COLO668 (cell line): ENCODE results near the gene SEPTIN2.
A peak's percentile ranks its signal among the peaks of the same experiment; 100 is the strongest.
"Not testable (repeated sequence)": the region's sequence is repeated elsewhere in the genome, so short reads cannot be mapped to it uniquely, and the experiment has no call there.

Experiments
- DNase-seq: peaks from one replicate; lab custom pipeline; 2025; ENCODE audit not compliant: unreplicated experiment; lab: John Stamatoyannopoulos, UW

SEPTIN2 gene

DNA sequence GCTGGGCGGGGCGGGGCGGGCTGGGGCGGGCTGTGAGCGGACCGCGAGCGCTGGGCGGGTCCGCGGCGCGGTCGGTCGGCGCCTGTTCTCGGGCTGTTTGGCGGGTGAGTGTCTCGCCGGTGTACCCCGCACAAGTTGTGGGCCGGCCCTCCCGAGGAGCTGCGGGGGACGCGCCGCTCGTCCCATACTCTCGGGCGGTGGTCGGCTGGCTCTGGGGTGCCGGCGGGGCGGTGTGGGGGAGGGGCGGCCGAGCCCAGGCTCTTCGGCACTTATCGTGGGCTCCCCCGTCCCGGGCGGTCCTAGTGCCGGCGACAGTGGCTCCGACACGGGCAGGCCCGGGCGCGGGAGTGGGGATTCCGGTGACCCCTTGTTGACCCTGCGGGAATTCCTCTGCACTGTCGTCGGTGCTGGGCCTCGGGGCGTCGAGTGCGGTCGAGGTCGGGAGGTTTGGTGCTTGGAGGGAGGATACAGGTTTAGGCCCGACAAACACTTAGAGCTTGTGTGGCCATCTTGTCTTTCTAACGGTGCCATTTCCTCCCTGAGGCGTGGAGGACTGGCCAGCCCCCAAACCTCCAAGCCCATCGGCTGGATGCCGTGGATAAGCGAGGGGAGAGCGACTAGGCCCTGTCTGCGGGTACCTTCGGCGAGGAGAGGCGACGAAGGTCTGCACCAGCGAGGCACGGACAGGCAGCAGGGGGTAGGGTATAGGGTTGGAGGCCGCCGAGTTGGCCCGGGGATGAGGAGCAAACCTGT is at the start of gene SEPTIN2:
TSS of gene SEPTIN2 (plus strand) at position 47 of the 753 bp plus-strand sequence. CDS start 8,308 bp downstream, outside the sequence.
- peak; percentile 81 for DNase-seq

DNA sequence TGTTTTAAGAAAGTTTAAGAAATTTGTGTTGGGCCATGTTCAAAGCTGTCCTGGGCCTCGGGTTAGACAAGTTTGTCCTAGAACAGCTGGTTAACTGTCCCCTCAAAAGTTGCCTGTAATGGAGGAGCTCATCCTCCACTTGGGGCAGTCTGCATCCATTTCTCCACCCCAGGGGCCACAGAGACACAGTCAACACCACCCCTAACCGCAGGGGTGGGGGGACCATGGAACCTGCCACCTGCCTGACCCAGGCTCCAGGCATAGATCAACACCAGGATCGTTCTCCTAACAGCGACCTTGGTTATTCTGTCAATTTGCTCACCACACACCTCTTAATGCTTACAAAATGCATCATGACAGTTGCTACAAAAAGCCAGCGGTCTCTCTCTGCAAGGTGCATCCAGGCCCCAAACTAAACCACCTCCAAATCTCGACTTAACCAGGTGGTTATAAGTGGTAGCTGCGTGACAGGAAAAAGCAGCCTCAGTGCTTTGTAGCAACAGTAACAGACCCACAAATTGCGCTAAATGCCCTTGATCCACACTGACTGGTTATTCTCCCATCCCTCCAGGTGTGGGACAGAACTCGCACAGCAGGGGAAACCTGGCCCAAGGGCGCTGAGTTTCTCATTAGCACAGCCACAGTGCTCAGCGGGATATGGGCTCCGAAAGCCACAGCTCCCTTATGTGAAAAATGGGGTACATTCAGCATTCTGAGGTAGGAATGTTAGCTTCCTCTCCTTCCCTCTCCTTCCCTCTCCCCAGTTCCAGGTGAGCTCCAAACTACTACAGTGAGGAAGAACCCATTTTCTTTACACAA is 48.3 kb upstream of the SEPTIN2 start:
- peak; percentile 9 for DNase-seq

DNA sequence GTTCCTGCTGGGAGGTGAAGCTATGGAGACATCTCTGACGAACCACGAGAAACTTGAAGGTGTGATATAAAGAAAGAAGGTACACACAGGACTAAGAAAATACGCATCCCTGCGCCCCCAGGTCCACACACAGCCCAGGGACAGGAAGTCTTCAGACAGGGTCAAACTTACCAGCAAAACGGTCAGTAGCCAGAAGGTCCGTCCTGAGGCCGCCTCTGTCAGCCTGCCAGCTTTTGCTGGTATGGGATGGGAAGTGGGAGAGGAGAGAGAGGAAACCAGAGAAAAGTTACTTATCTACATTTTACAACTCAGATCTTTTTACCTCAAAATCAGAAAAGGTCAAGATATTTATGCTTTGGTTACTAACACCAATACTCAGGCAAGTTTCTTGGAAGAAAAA is 47.4 kb upstream of the SEPTIN2 start:
- DNase-seq: no peak

DNA sequence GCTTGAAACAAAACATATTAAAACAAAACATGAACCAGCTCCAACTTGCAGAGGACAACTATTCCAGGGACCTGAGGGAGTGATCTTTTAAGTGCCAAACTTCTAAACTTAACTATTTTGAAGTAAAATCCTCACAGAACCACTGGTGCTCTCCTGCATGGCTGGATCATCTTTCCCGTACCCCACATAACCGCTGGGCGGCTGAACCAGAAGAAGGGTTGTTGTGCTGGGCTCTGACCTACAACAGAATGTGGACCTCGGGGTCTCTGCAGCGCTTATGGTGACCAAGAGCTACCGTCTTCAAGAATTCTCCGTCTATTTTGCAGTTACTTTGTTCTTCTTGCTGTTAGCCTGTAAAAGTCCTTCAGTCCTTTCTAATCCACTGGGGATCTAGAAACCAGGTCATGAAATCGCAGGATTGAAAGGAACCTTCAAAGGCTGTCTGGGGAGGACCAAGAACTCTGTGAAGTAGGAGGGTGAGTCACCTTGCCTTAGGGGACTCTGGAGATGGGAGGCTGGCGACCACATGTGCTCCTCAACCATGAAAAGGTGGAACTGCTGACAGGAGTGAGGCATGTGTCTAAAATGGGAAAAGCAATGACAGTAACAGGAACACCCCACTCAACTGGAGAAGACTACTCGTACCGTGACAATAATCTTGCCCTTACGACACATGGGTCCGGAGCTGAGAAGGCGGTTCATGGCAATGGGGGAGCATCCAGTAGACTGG is 46.8 kb upstream of the SEPTIN2 start:
- no peak for DNase-seq

DNA sequence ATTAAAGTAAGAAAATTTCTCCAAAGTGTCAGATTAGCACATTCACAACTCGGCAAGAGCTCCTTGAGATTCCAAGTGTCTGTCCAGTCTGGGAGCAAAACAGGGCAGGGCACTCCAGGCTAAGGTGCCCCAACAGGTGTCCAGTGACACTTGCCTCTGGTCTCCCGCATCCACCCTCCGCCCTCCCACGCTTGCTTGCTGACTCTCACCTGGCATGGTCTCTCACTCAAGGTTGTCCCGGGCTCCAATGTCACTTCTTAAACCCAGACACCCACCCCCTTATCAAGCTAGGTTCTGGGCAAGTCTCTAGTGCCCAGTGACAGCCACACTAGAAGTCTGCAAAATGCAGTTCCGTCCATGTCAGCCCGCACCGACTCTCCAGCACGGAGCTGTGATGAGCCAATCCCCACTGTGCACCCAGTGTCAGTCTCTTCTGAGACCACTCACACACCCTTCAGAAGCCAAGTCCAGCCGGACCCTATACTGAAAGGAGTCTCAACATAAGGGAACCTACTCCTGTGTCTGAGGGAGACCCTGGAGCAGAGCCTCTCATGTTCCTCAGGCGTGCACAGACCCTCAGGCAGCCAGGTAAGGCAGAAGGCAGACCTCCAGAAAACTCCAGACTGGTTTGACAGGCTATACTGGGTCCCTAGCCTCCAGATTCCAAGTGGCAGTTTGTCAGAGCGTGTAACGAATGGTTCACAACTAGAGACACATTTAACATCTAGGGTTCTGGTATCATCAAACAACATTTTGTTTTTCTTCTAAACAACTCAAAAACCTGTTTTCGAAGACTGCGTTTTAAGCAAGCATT is 45.8 kb upstream of the SEPTIN2 start:
- DNase-seq: no peak

DNA sequence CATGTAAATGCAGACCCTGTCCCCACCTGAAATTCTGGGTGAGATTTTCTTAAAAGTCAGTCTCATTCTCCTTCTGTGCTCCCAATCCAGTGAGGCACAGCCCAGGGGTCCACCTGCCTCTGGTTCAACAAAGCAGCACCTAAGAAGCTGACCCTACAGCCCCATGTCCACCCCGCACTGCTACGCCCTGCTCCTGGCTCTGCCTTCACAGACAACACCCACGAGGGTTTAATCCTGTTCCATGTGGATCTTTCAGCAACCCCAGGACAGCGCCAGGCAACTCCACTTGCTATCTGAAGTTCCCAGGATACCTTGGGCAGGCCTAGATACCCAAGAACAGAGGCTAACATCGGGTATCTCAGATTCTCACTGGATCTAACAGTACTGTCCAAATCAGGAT is 45.2 kb upstream of the SEPTIN2 start:
- DNase-seq: no peak

DNA sequence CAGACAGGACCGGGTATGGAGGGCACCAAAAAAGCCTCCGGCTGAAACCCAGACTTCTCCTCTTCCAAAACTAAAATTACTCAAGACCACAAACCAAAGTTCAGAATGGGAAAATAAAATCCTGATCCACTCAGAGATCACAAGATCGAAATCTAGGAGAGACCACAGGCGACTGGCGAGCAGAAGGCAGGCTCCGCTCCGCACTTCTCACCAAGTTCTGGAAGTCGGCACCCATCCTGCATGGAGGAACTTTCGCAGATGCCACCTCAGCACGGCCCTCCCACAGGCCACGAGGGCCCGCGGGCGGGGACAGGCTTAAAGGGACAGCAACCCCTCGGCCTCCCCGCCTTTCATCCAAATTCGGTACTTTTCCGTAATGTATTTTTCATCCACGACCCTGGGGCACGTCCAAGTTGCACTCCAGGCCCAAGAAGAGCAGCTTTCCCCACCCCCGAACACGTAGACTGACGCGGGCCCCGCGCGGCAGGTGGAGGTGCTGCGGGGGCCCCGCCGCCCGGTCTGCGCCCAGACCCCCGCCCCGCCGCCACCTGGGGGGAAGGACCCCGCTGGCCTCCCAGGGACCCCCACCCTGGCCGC is 43.9 kb upstream of the SEPTIN2 start:
- peak; percentile 49 for DNase-seq

DNA sequence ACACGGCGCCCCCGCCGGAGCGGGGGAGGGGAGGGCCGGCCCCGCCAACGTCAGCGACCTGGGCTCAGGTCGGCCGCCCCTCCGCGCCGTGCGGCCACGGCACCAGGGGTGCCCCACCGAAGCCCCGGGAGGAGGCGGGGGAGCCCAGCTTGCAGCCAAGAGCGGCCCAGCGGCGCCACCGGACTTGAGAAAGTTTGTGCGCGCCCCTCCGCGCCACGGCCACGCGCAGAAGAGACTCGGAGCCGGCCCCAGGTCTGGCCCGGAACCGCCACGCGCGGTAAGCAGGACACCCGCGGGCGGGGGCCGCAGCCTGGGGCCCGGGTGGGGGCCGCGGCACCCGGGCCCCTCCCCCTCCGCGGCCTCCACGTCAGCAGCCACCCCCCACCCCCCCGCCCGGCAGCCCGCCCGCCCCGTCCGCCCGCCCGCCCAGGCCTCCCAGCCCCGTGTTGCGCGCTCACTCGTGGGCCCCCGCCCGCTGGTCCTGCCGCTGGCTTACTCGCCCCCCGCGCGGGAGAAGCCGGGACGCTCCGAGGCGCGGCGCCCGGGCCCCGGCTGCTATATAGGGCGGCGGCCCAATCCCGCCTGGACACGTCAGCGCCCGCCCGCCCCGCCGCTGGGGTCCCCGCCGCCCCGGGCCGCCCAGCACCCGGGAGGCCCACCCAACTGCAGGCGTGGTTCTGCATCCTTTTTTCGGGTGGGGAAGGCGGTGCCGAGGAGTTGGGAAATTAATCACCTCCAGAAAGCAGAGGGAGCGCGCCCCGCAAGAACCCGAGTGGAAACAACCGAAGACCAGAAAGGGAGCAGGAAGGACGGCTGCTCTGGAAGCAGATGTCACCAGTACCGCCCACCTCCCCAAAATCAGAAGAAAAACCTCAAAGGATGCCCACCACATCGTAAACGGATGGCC is 43.2 kb upstream of the SEPTIN2 start:
- peak; percentile 36 for DNase-seq

DNA sequence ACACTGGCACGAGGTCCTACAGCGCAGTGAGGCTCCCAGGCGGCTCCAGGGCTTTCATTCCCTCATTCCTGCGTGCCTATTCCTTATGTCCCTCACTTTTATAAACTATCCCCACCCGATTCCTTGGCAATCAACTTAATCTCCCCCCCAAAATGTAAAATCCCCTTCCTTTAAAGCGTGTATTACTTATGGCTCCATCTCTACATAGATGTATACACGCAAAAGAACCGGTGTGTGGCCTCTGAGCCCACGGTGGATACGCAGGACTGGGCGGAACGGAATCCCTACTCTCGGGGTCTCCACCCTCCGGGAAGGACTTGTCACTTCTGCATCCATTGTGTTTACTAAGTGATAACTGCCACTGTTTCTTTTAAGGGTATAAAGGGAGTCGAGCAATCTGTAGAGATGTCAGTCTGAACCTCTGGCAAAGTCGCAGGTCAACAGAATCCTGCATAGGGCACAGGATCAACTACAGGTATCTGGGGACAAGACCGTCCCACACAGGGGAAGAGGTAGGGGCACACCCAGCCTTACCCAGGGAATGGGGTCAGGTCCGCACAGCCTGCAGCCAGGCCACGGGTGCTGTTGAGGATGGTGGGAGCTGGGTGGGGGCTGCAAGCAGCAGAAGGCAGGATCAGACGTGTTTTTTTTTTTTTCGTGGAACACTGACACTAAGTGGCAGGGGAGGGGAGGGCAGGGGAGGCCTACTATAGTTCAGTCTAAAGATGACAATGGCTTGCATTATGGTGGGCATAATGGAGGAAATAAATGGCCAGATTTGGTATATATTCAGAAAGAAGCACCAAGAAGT is 42.3 kb upstream of the SEPTIN2 start:
- no peak for DNase-seq

DNA sequence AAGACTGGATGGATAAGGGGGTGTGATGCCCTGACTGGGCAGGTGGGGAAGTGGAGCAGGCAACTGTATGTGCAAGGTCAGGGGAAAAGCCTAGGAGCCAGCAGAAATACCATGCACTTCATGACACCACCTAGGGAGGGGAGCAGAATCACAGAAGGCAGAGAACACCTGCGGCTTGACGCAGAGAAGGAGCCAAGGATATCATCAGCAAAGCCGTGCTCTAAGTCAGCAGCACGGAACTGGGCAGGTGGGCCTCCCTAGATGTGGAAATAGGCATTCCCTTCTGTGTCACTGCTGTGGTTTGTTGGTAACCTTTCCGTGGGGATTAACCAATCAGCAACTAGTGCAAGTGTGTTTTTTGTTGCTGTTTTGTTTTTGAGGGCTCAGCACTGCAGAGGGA is 41.6 kb upstream of the SEPTIN2 start:
- DNase-seq: no peak

DNA sequence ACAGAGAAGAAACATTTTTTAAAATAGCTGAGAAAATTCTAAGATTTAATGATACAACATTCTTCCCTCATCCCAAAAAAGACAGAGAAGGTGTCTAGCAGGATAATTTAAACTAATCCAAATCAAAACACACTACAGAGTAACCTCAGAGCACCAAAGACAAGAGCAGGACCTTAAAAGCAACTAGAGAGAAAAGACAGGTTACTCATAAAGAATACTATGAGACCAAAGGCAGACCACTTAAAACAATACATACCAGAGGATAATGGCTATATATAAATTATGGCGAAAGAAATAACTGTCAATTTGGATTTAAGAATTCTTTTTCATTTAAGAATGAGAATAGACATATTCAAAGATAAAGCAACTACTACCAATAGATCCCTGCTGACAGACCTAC is 40.2 kb upstream of the SEPTIN2 start:
- no peak for DNase-seq

DNA sequence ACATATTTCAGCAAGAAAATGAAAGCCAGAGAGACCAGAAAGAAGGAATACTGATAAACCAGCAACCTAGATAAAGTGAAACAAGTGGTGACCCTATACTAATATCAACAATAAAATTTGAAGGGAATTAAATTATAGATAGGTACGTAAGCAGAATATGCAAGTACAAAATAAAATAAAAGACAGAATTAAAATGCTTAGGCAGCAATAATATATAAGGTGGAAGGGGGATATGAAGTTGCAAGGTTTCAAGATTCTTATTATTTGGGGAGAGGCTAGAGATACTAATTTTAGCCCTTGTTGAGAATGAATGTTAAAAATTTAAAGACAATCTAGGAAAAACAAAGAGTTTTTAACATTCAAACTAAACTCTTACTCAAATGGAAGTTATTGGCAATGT is 39.8 kb upstream of the SEPTIN2 start:
- DNase-seq: no peak

DNA sequence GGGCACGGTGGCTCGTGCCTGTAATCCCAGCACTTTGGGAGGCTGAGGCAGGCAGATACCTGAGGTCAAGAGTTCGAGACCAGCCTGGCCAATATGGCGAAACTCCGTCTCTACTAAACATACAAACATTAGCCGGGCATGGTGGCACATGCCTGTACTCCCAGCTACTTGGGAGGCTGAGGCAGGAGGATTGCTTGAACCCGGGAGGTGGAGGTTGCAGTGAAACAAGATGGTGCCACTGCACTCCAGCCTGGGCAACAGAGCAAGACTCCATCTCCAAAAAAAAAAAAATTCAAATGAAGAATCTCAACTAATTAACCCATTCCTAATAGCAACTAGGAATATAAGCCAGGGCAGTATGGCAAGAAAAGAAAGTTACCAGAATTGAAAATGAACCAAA is 37.4 kb upstream of the SEPTIN2 start:
- not testable (repeated sequence) for DNase-seq

DNA sequence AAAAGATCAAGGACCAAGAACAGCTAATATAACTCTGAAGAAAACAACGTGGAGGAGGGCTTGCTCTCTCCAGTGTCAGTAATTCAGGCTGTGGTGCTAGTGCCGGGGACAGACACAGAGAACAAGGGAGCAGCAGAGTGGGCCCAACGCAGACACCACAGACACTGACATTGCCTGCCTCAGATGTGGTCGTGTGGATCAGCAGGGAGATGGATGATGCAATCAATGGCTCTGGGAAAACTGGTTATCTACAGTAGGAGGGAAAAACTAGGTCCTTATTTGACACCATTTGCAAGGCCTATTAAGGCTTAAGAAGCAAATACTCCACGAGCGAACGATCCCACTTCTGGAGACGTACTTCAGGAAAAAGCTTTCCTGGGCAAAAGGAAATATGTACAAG is 36.3 kb upstream of the SEPTIN2 start:
- no peak for DNase-seq

DNA sequence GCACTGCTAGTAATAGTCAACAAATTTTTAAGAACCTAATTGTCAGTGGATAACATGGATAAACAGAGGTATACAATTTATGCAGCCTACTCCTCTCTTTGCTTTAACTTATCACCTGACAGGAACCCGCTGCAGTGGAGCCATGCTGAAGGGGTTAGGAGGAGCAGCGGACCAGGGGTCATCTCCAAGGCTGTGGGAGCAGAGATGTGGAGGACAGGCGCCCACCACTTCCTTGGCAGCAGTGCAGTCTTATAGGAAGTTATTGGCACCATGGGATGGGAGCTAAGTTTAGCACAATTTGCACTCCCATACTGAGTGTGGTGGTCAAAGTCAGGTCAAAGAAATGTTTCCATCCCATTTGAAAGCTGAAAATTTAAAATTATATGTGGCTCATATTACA is 35.9 kb upstream of the SEPTIN2 start:
- DNase-seq: no peak

DNA sequence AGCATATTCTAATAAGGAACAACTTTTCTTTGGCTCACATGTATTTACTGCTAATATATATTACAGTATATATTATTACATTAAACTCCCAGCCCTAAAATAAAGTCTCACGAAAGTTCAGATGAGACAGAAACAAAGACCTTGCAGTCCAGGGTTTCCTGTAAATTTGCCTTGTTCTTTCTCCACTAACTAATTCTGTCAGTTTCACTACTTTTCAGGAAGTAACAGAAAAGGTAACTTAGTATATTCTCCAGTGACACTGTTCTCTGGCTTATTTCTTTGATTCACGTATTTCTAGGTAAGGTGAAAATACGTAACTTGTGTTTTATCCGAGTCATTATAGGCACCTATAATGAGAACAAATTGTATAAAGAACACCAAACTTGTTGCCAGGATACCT is 35.4 kb upstream of the SEPTIN2 start:
- DNase-seq: no peak

DNA sequence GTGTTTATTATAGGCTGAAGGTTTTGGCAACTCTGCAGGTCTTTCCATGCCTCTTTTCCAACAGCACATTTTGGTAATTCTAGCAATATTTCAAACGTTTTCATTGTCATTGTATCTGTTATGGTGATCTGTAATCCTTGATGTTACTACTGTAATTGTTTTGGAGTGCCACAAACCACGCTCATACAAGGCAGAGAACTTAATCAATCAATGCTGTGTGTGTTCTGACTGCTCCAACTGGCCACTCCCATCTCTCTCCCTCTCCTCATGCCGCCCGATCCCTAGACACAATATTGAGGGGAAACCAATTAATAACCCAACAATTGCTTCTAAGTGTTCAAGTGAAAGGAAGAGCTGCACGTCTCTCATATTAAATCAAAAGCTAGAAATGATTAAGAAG is 33.2 kb upstream of the SEPTIN2 start:
- DNase-seq: no peak

DNA sequence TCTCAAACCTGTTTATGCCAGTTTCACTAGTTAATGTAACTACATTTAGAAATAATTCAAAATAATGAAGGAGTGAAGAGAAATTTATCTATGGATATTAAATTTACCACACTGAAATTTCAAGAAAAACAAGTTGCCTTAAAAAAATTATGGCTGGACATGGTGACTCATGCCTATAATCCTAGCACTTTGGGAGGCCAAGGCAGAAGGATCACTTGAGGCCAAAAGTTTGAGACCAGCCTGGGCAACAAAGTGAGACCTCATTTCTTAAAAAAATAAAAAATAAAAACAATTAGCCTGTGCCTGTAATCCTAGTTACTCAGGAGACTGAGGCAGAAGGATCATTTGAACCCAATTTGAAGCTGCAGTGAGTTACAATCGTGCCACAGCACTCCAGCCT is 30.1 kb upstream of the SEPTIN2 start:
- no peak for DNase-seq
